Left hindlimb (tissue), 1 donor: ENCODE data around the gene CXCR1.
A peak's percentile ranks its signal among the peaks of the same experiment; 100 is the strongest.
"Not testable (repeated sequence)": the region's sequence is repeated elsewhere in the genome, so short reads cannot be mapped to it uniquely, and the experiment has no call there.

Experiments used
- DNase-seq: peaks from one replicate; pipeline ENCODE4 v3.0.0-alpha.2; 2018

CXCR1 gene

DNA sequence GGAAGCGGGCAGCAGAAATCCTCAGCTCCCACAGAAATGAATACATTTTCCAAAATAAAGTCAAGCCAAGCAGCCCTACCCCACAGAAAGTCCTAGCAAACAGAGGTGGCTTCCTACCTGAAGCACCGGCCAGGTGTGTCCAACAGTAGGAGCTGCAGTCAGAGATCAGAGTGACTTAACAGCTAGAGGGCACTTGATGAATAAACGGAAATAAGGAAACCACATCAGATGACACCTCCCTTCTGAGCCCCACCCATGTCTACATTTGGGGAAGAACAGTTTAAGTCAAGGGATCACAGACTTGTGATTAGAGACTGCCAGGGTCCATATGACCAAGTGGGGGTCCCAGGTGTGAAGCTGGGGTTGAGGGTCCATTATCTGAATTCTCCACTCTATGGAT, at the start of gene CXCR1:
Gene CXCR1, minus strand, starts transcription at position 172 of the 400 bp plus-strand sequence. CDS start 1,751 bp downstream, outside the sequence.
- no peak for DNase-seq

- no peak for DNase-seq
These were observed 49.5 kb upstream of the CXCR1 start for GRCh38 chr2:218216336-218216673.

DNA sequence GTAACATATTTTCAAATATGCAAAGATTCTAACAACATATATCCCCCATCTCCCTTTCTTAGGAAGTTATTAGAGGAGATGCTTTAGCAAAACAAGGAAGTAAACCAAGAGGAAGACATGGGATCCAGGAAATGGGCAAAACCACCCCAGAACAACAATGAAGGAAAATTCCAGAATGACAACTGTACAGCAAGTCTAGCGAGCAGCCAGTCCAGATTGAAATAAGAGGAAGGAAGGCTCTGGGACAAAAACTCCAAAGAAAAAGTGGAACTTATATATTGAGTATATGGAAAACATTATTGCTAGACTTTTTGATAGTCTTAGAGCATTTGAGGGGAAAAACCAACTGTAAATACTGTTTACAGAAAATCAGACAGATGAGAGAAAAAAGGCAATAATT, 47.4 kb upstream of the CXCR1 start:
- DNase-seq: no peak

DNA sequence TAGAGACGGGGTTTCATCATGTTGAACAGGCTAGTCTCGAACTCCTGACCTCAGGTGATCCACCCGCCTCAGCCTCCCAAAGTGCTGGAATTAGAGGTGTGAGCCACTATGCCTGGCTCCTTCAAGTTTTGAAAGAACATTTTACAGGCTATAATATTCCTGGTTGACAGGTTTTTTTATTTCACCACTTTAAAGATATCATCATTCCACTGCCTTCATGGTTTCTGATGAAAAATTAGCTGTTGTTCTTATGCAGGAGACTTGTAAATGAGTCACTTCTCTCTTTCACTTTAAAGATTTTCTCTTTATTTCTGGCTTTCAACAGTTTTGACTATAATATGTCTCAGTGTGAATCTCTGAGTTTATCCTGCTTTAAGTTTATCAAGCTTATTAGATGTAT, 42.3 kb upstream of the CXCR1 start:
- no peak for DNase-seq

- DNase-seq: no peak
These were observed 35.5 kb upstream of the CXCR1 start for GRCh38 chr2:218202266-218202665.

DNA sequence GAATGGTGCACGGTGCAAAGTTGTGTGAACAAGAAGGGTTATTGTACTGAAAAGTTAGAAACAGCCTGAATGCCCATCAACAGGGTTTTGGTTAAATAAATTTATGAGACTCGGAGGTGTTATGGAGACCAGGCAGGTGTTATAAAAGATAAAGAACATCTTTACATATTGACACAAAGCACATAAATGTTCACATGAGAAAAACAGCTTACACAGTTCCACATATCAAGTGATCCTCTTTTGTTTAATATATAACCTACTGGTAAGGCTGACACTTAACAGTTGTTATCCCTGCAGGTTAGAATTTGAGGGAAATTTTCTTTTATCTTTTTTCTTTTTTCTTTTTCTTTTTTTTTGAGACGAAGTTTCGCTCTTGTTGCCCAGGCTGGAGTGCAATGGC, 30.2 kb upstream of the CXCR1 start:
- no peak for DNase-seq

DNA sequence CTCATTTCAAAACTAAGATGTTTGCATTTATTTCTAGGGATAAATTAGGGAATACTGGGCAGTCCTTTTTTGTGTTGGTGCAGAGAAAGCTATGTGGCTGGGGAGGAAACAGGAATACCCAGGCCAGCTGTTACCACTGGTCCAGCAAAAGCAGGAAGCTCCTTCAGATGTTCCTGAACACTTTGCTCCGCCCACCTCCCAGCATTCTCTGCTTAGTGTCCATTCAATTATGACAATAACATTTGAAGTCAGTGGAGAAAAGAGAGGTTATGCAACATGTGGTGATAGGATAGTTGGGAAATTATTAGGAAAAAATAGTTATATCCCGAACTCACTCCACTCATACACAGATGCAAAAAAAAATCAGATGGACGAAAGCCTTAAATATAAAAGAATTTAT, 28.1 kb upstream of the CXCR1 start:
- DNase-seq: no peak

- no peak for DNase-seq
These were observed 26.9 kb upstream of the CXCR1 start for GRCh38 chr2:218193701-218194100.

GRCh38 chr2:218192902-218193430, 26.2 kb upstream of the CXCR1 start:
- no peak for DNase-seq

GRCh38 chr2:218188528-218188927, 21.8 kb upstream of the CXCR1 start:
- no peak for DNase-seq

DNA sequence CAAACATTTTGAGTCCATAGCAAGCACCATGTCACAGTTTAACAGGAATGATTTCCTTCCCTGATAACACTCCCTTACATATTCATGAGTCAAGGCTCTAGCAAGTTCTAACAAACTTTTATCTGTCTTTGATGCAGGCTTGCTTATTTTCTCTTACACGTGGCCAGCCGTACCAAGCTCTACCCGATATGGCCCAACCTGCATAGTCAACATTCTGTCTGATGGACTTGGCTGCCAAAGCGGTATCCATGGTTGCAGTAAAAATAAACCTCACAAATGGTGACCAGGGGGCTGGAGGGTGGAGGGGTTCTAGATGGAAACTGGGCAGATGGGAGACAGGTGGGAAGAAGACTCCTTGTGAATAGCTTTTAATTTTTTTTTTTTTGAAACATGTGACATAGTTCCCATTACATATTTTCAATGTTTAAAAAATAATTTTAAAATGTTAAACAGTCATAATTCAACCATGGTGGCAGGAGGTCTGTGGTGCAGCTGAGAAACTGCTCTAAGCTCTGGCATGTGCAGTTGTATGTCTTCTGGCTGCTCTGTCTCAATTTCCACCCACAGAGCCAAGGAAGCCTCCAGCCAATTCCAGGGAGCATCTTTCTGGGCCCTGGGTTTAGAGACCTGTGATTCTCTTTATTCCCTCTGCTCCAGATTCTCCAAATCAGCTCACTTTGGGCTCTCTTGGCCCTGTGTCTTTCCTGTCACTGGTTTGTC, 20.7 kb upstream of the CXCR1 start:
- DNase-seq: peak; percentile 80

DNA sequence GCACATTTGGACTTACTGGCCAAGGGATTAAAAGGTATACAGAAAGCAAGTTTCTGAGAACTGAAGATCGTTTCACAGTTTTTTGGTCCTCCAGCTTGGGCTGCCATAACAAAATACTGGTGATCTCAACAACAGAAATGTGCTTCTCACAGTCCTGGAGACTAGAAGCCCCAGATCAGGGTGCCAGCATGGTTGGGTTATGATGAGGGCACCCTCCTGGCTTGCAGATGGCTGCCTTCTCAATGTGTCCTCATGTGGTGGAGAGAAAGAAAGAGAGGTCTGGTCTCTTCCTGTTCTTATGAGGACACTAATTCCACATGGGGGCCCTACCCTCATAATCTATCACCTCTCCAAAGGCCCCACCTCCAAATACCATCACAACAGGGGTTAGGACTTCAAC, 20.1 kb upstream of the CXCR1 start:
- DNase-seq: no peak

- peak; percentile 54 for DNase-seq
These were observed 19.6 kb upstream of the CXCR1 start for GRCh38 chr2:218186355-218186766.

- DNase-seq: no peak
These were observed 17.6 kb upstream of the CXCR1 start for GRCh38 chr2:218184331-218184730.

DNA sequence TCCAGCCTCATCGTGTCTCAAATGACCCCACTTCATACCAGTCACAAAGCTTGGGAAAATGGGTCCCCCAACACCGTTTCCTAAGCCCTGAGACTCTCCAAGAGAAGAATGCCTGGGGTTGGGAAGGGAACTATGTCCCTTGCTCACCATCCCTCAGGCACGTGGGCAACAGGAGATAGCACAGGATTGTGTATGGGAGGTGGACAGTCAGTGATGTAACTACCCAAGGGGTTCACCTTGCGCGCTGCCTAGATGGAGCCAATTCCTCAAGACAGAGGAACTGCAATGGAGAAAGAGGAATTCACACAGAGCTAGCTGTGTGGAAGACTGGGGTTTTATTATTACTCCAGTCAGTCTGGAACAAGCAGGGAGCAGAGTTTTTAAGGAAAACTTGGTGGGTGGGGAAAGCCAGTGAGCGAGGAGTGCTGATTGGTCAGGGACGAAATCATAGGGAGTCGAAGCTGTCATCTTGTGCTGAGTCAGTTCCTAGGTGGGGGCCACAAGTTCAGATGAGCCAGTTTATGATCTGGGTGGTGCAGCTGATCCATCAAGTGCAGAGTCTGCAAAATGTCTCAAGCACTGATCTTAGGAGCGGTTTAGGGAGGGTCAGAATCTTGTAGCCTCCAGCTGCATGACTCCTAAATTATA, 13.8 kb upstream of the CXCR1 start:
- no peak for DNase-seq

DNA sequence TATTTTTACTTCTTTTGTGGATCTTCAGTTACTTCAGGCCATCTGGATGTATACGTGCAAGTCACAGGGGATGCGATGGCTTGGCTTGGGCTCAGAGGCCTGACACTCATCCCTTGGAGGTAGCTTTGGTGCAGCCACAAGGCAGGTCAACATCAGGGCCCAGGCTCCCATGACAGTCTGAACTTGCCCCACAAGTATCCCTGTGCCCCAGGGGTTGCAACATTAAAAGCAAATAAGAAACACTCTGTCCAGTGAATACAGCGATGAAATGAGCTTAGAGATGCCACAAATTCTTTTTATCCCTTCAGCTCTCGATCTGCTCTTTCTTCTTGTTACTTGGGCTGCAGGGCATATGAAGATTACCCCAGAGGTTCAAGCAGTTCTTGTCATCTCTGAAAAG, 13.0 kb upstream of the CXCR1 start:
- no peak for DNase-seq

DNA sequence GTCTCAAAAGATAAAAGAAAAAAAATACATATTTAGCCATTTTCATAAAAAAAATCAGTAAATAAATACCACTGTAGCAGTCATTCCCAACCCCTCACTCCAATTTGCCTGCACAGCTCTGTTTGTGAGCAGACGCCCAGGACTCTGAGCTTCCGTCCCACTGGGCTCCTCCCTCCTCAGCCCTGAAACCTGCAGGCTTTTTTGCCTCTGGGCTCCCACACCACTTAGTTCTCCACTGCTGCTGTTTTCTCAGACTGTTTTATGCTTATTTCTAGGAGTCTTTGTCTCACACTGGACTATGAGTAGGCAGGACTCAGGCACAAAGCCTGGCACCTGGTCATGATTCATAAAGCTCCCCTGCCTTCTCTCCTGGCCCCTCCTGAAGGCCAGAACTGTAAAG, 6.1 kb upstream of the CXCR1 start:
- DNase-seq: no peak

DNA sequence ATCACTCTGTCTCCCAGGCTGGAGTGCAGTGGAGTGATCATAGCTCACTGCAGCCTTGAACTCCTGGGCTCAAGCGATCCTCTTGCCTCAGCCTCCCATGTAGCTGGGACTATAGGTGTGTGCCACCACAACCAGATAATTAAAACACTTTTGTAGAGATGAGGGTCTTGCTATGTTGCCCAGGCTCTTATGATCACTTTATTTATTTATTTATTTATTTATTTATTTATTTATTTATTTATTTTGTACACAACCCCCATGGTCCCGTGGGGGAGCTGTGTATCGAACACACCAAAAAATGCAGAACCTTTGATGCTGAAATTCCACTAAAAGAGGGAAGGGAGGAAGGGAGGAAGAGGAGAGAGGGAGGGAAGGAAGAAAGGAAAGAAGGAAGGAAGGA, 5.0 kb upstream of the CXCR1 start:
- DNase-seq: not testable (repeated sequence)

GRCh38 chr2:218169757-218170546, 3.2 kb upstream of the CXCR1 start:
- DNase-seq: no peak

GRCh38 chr2:218168635-218169462, 2.1 kb upstream of the CXCR1 start:
- DNase-seq: no peak

- no peak for DNase-seq
These were observed 1.3 kb upstream of the CXCR1 start for GRCh38 chr2:218168016-218168415.

DNA sequence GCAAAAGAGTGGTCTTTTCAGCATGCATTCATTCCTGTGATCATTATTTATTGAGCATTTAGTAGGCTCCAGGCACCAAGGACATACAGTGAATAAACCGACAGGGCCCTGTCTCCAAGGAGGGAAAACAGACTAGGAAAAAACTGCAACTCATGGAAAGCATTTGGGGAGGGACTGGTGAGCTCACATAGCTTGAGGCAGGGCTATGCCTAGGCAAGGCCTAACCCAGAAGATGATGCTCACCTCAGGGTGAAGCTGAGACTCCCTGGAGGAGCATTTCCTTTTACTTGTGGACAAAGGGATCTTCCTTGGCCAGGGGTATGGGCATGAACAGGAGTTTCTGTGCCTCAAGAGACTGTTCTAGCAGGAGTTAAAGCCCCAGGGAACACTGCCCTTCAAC, 3.9 kb downstream of the CXCR1 start:
- no peak for DNase-seq

GRCh38 chr2:218161644-218162043, 5.1 kb downstream of the CXCR1 start:
- DNase-seq: no peak
